ENCODE measurements around the gene COG6.

Gene COG6

DNA sequence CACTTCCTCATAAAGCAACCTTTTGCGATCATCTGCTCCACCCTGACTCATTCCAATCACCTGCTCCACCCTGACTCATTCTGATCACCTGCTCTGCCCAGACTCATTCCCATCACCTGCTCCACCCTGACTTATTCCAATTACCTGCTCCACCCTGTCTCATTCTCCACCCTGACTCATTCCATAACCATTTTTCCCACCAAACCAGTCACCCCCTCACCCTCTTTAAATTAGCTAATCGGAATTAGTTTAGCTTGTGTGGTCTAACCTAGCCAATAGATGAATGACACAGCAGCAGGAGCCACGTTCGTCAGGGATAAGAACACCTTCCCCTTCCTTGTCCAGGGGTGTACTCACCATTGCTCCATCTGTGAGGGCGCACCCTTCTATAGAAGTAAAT lies 134.0 kb downstream of the COG6 start:
- Mint-ChIP-seq H3K4me1 (ENCODE audit: low read depth) (peaks cover 5% of the 10 kb centered on the region), H3K36me3 (ENCODE audit: low read depth) (no peaks in the 10 kb centered on the region), H3K27me3 (ENCODE audit: low read depth) (no peaks in the 10 kb centered on the region), H3K27ac (no peak overlapping the region), H3K9me3 (peaks cover 27% of the 10 kb centered on the region), H3K4me3 (no peak overlapping the region)
- no peak for DNase-seq (ENCODE audit: low spot score)

Measured in T-helper 2 cell treated with Interferon-gamma antibody and Interleukin-4, amounts not matched to agents 5 μg/mL and 100 μg/mL, for 36 hours (primary cell).